IPS DF 6.9 (cell line): Measurements from ENCODE around the gene CCM2.

Source experiments
- DNase-seq: peaks from one replicate; pipeline ENCODE4 v3.0.0-alpha.2; 2013; ENCODE audit warnings: low read depth, low spot score
- H3K27ac ChIP-seq: one replicate; pipeline ENCODE4 v1.5.1; 2013; ENCODE audit warnings: low read length, control low read depth
- H3K27me3 ChIP-seq: 2 replicates; pipeline ENCODE4 v1.6.1; 2013; ENCODE audit warnings: mild to moderate bottlenecking, low read length; ENCODE audit not compliant: control insufficient read depth, insufficient read depth
- H3K36me3 ChIP-seq: 2 replicates; pipeline ENCODE4 v1.6.1; 2013; ENCODE audit warnings: low read length; ENCODE audit not compliant: control insufficient read depth, insufficient read depth
- H3K4me1 ChIP-seq: 2 replicates; pipeline ENCODE4 v1.6.1; 2013; ENCODE audit warnings: low read length; ENCODE audit not compliant: control insufficient read depth, insufficient read depth
- H3K4me3 ChIP-seq: 2 replicates; pipeline ENCODE4 v1.5.1; 2013; ENCODE audit warnings: mild to moderate bottlenecking, low read length
- H3K9me3 ChIP-seq: 2 replicates; pipeline ENCODE4 v1.6.1; 2013; ENCODE audit warnings: low read length, inconsistent platforms; ENCODE audit not compliant: control insufficient read depth, insufficient read depth
- WGBS: extraction: QIAGEN DNeasy Blood & Tissue Kit; methylation state at CpG from one replicate; pipeline ENCODE4 v1.1.7; 2013; ENCODE audit warnings: mixed read lengths, missing lambda C conversion rate; ENCODE audit not compliant: insufficient read length, insufficient coverage; 5-methylcytosine and 5-hydroxymethylcytosine counted together

The CCM2 gene

GRCh38 chr7:45000093-45001032 is at the start of gene CCM2:
TSS of gene CCM2 (plus strand) at chr7:45000201. CDS start at chr7:45000334, 133 bp downstream.
- Histone ChIP-seq H3K27ac (no peak within 1 kb of the TSS), H3K4me3 (peak within 1 kb of the TSS; percentile 81), H3K4me1 (no peaks in the 10 kb centered on the region), H3K27me3 (no peaks in the 10 kb centered on the region), H3K36me3 (no peaks in the 10 kb centered on the region), H3K9me3 (no peaks in the 10 kb centered on the region)
- DNase-seq = no peak
- no CpG with 5 or more reads among the region's 77 CpGs for WGBS

DNA sequence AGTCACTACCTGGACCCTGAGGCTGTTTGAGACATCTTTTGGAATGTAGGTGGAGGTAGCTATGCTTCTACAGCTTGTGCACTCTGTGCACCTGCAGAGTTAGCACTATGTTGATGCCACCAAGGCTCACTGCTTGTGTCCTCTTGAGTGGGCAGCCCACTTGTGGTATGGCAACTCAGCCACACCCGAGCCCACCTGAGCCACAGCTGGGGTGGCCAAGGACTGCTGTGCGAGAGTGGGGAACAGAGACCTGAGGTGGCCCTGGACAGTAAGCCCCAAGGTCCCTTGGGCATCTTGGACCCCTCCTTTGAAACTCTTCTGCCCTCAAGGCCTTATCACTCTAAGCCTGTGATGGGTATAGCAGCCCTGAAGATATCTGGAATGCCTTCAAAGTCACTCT is 46.8 kb upstream of the CCM2 start:
- Histone ChIP-seq H3K9me3 (no peaks in the 10 kb centered on the region), H3K27me3 (no peaks in the 10 kb centered on the region), H3K4me1 (no peaks in the 10 kb centered on the region), H3K4me3 (no peak overlapping the region), H3K36me3 (no peaks in the 10 kb centered on the region), H3K27ac (no peak overlapping the region)
- DNase-seq = no peak
- WGBS = no CpG with 5 or more reads among the region's 2 CpGs

DNA sequence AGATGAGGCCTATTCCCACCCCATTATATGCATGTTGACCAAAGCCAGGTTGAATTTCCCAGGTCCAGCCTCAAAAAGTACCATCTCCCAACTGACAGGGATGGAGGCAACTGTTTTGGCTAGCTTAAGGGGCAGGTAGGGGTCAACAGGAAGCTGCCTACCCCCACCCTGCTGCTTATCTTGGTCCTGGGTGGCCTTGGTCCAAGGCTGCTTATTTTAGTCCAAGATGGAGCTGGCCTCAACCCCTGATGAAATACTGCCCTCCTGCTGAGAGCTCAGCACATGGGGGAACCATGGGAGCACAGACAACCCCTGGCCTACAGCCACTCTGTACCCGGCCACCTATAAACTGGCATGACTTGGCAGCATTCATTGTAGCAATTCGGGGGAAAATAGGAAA is 44.3 kb upstream of the CCM2 start:
- Histone ChIP-seq H3K36me3 (no peaks in the 10 kb centered on the region), H3K4me3 (no peak overlapping the region), H3K4me1 (no peaks in the 10 kb centered on the region), H3K27ac (no peak overlapping the region), H3K9me3 (no peaks in the 10 kb centered on the region), H3K27me3 (no peaks in the 10 kb centered on the region)
- WGBS = no CpG with 5 or more reads among the region's 2 CpGs
- DNase-seq = no peak

DNA sequence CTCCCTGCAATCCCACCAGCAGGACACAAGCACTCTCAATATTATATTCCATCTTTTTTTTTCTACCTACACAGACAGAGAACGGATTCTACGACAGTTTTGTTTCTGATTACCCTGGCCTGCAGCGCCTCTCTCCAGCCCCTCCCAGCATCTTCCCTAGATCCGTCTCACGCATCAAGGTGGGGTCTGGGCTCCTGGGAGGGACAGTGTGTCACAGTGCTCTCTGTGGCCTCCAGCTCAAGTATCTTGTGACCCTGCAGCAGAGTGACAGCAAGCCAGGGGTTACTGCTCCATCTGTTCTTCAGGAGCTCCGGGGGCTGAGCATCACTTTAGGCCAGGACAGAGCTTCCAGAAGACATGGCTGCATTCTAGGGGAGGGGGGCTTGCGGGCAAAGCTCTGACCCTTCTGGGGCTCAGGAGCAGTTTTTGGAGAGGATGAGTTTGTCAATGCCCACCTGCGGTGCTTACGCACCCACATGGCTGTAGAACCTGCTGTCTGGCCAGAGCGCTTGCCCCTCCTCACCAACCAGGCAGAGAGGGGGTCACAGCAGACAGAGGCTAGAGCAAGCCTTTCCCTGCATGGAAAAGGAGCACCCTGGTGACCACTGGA is 43.7 kb upstream of the CCM2 start:
- Histone ChIP-seq H3K4me3 (no peak overlapping the region), H3K27ac (no peak overlapping the region), H3K36me3 (no peaks in the 10 kb centered on the region), H3K4me1 (no peaks in the 10 kb centered on the region), H3K27me3 (no peaks in the 10 kb centered on the region), H3K9me3 (no peaks in the 10 kb centered on the region)
- WGBS = no CpG with 5 or more reads among the region's 10 CpGs
- DNase-seq = no peak

DNA sequence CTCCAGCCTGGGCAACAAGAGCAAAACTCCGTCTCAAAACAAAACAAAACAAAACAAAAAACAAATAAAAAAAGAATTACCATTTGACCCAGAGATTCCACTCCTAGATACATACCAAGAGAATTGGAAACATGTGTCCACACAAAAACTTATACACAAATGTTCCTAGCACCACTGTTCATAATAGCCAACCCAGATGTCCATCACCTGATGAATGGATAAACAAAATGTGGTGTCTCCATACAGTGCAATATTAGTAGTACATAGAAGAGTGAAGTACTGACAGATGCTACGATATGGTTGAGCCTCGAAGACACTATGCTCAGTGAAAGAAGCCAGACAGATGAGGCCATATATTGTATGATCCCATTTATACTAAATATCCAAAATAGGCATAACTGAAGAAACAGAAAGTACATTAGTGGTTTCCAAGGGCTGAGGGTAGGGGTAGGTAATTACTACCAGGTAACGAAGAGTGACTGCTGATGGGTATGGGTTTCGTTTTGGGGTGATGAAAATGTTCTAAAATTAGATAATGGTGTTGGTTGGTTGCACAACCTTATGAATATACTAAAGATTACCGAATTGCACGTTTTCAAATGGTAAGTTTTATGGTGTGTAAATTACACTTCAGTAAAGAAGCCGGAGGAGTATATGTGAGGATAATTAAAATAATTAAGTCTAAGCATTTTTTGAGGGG is 41.2 kb upstream of the CCM2 start:
- H3K9me3 ChIP-seq = no peaks in the 10 kb centered on the region
- H3K27me3 ChIP-seq = peaks cover 10% of the 10 kb centered on the region; the same call in 1 of the 2 replicates
- 100% methylated on average over 2 of the region's 8 CpGs for WGBS
- H3K36me3 ChIP-seq = no peaks in the 10 kb centered on the region
- H3K4me3 ChIP-seq = no peak overlapping the region
- no peak overlapping the region for H3K27ac ChIP-seq
- H3K4me1 ChIP-seq = peaks cover 4% of the 10 kb centered on the region; the same call in 1 of the 2 replicates
- DNase-seq = no peak

DNA sequence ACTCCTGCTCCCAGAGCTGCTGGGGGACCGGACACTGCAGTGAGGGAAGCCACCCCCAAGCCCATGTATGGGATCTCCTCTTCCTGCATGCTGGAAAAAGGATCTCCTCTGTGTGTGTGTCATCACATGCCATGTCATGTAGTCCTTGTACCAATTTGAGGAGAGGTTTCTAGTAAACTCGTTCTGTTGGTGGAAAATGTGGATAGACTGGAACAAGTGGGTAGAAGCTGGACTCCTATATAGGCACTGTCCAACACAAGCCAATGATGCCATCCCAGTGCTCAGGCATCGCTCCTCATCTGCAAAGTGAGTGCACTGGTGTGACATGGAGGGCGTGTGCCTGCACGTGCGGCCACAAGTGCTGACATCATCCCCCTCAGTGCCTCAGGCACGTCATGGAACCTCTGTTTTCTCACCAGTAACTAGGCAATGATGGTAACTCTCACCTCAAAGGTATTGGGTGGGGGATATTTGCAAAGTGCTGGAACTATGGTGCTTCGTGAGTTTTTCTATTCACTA is 40.5 kb upstream of the CCM2 start:
- H3K27ac ChIP-seq = no peak overlapping the region
- no peaks in the 10 kb centered on the region for H3K9me3 ChIP-seq
- peaks cover 4% of the 10 kb centered on the region; the same call in 1 of the 2 replicates for H3K4me1 ChIP-seq
- H3K36me3 ChIP-seq = no peaks in the 10 kb centered on the region
- no CpG with 5 or more reads among the region's 8 CpGs for WGBS
- DNase-seq = no peak
- no peak overlapping the region for H3K4me3 ChIP-seq
- peaks cover 10% of the 10 kb centered on the region; the same call in 1 of the 2 replicates for H3K27me3 ChIP-seq

- no CpG with 5 or more reads among the region's 4 CpGs for WGBS
- no peak for DNase-seq
- Histone ChIP-seq H3K36me3 (no peaks in the 10 kb centered on the region), H3K9me3 (no peaks in the 10 kb centered on the region), H3K4me1 (peaks cover 4% of the 10 kb centered on the region; the same call in 1 of the 2 replicates), H3K27me3 (peaks cover 10% of the 10 kb centered on the region; the same call in 1 of the 2 replicates), H3K4me3 (no peak overlapping the region), H3K27ac (no peak overlapping the region)
Measured at GRCh38 chr7:44960011-44960580, 39.9 kb upstream of the CCM2 start.

- H3K4me1 ChIP-seq = peaks cover 4% of the 10 kb centered on the region; the same call in 1 of the 2 replicates
- no peak overlapping the region for H3K27ac ChIP-seq
- H3K9me3 ChIP-seq = no peaks in the 10 kb centered on the region
- H3K36me3 ChIP-seq = no peaks in the 10 kb centered on the region
- peaks cover 10% of the 10 kb centered on the region; the same call in 1 of the 2 replicates for H3K27me3 ChIP-seq
- H3K4me3 ChIP-seq = peak overlapping the region; percentile 23; the same call in 1 of the 2 replicates
- no peak for DNase-seq
- no CpG with 5 or more reads among the region's 16 CpGs for WGBS
Measured at GRCh38 chr7:44961844-44962482, 38.0 kb upstream of the CCM2 start.

GRCh38 chr7:44962483-44963251 is 37.3 kb upstream of the CCM2 start:
- Histone ChIP-seq H3K4me1 (peaks cover 4% of the 10 kb centered on the region; the same call in 1 of the 2 replicates), H3K27me3 (peaks cover 10% of the 10 kb centered on the region; the same call in 1 of the 2 replicates), H3K27ac (no peak overlapping the region), H3K9me3 (no peaks in the 10 kb centered on the region), H3K4me3 (peak overlapping the region; percentile 23; the same call in 1 of the 2 replicates), H3K36me3 (no peaks in the 10 kb centered on the region)
- no peak for DNase-seq
- WGBS = no CpG with 5 or more reads among the region's 76 CpGs
